ENCODE measurements around the gene TCF7L2.

TCF7L2 gene

DNA sequence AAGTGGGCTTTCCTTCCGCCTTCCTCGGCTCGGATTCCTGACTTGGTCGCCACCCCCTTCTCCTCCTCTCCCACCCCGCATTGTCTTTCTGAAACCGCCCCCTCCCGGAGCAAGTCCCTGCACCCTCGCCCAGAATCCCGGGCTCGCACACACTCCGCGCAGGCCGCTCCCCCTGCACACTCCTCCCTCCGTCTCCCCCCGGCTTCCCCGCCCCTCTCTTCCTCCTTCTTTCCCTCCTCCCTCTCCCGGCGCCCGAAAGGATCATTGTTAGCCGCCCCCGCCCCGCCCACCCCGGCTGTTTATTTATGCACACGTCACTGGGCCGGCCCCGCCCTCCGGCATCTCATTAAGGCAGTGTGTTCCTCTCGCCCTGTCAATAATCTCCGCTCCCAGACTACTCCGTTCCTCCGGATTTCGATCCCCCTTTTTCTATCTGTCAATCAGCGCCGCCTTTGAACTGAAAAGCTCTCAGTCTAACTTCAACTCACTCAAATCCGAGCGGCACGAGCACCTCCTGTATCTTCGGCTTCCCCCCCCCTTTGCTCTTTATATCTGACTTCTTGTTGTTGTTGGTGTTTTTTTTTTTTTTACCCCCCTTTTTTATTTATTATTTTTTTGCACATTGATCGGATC is at the start of gene TCF7L2:
Gene TCF7L2 (plus strand): TSS at position 373 of the 633 bp plus-strand sequence. CDS start 510 bp downstream, outside the sequence.
- peak; percentile 99 for DNase-seq

DNA sequence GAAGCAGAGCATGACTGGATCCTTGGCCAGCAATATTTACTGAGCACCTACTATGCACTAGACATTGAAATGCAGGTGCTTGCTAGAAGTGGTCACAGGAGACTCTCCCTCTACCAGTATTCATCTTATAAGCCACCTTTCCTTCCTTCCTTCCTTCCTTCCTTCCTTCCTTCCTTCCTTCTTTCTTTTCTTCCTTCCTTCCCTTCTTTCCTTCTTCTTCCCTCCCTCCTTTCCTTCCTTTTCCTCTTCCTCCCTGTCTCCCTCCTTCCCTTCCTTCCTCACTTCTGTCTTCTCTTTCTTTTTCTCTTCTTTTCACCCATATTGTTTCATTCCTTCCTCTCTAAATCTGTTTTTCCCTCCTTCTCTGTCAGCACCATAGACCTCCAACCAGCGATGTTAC is 47.3 kb upstream of the TCF7L2 start:
- no peak for DNase-seq

DNA sequence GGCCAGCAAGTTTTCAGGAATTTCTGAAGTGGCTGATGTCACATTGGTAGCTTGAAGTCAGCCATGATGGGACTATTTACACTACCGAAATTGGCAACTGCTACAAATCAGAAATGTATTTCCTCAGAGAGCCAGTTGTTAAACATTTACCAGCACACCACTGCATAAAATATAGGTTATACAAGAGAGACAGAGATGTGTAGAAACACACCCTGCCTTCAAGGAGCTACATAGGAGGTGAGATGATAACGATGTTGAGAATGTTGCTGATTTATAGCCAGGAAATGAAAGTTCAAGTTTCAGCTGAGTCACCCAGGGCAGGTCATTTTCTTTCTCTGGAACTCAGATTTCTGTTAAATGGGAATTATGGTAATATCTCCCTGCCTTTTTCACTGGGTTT is 46.0 kb upstream of the TCF7L2 start:
- DNase-seq: peak; percentile 53

DNA sequence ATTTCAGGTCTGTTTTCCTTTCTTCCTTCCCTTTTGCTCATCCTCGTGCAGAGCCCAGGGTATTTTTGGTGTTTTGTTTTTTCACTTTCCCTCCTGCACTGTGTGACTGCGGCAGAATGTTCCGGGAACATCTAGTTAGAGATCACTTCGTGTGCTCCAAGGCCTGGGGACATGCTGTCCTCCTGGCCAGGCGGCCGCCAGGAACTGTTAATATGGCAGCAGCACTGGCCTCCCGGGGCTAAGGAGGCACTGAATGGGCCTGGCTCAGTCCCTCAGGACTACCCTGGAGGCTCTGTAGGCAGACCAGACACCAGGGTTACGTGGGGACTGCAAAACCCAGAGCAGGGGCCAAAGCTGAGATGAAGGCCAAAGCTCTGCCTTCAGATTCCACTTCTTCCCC is 43.1 kb upstream of the TCF7L2 start:
- DNase-seq: no peak

DNA sequence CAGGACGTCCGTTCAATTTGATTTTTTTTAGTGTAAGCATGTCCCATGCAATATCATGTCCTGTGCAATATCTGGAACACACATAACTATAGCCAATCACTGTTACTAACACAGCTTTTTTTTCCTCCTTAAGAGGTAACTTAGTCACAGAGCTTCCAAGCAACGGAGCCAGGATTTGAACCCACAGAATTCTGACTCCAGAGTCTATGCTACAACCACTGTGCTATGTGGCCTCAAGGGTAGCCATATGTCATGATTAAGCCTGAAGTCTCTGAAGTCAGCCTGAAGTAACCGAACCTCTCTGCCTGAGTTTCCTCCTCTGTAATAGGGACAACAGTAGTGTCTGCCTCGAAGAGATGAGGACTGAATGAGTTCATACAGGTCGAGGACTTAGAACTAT is 42.2 kb upstream of the TCF7L2 start:
- DNase-seq: peak; percentile 19

DNA sequence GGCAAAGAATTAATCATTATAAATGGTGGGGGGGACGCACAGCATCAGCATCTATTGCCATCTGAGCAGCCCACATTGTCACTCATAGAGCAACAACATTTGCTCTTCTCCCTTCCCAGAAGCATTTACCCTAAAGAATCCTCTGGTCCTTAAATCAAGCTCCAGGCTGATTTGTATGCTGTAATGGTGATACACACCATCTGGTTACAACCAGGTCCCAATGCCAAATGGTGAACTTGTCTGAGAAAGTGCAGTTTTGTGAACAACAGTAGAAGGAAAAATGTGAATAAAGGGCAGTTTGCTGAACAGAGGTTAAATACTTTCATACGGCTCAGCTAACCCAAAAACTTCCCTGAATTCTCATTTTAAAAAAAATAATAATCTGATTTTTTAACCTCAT is 38.8 kb upstream of the TCF7L2 start:
- no peak for DNase-seq

DNA sequence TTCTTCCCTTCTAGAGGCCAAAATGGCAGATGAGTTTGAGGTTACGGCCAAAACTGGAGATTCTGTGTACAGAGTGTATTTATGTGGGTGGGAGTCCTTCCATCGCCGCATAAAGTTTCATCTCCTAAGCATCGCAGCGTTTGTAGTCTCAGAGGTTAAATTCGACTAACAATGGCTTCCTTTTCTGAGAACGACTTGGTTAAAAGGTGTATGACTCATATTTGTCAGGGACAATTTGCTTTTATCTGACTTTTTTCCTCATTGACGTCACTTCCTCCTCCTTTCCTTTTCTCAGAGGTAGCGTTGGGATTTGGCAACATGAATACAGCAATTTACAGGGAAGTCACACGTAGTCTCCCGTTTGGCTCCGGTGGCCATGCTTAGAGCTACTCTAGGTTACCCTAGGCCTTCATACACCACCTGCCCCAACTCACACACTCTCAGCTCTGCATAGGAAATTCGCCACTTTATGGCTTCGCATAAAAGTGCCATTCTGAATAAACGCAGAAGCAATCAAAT is 37.6 kb upstream of the TCF7L2 start:
- no peak for DNase-seq

DNA sequence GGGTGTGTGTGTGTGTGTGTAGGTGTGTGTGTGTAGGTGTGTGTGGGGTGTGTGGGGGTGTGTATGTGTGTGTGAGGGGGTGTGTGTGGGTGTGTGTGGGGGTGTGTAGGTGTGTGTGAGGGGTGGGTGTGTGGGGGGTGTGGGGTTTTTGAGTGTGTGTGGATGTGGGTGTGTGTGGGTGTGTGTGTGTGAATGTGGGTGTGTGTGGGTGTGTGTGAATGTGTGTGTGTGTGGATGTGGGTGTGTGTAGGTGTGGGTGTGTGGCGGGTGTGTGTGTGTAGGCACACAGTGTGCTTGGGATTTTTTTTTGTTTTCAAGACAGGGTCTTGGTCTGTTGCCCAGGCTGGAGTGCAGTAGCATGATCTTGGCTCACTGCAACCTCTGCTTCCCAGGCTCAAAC is 36.8 kb upstream of the TCF7L2 start:
- no peak for DNase-seq

DNA sequence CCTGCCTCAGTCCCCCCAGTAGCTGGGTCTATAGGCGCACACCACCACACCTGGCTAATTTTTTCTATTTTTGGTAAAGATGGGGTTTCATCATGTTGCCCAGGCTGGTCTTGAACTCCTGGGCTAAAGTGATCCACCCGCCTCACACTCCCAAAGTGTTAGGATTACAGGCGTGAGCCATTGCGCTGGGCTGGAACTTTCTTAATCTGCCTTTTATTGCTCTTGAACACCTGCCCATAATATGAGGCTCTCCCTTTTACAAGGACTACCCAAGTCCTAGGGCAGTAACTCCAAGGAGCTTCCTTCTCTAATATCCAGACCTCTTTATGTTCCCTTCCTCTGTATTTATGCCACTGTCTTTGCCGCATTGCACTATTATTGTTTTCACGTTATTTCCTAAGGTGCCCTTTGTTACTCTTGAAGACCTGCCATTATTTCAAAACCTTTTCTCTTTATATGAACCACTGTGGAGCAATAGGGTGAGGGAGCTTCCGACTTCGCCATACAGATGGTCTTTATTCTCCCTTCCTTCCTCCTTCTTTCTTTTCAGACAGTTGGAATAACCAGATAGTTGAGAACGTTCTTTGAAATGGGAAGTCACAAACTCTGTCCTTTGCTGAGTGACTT is 36.3 kb upstream of the TCF7L2 start:
- no peak for DNase-seq

DNA sequence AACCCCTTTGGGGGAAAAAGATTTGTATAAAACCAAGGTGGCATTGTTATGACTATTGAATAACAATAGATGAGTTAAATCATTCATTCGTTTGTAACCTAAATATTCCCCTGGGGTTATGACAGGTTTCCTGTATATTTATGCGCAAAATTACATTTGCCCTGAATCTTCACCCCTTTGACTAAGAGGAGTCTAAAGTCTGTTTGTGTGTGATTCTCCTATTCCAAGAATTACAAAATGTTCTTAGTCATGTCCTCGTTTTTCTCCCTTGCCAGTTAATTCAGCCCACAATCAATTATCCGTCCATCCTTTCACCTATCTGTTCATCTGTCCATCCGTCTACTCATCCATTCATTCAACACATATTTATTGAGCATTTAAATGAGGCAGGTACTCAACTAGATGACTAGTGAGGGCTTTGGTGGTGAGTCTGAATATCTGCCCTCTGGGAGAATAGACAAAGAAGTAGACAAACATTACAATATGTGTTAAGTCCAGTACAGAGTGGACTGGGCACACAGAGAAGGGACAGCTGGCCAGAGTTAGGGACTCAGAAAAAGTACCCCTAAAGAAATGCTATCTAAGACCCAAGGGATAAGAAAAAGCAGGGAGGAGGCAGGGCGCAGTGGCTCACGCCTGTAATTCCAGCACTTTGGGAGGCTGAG is 35.6 kb upstream of the TCF7L2 start:
- no peak for DNase-seq

DNA sequence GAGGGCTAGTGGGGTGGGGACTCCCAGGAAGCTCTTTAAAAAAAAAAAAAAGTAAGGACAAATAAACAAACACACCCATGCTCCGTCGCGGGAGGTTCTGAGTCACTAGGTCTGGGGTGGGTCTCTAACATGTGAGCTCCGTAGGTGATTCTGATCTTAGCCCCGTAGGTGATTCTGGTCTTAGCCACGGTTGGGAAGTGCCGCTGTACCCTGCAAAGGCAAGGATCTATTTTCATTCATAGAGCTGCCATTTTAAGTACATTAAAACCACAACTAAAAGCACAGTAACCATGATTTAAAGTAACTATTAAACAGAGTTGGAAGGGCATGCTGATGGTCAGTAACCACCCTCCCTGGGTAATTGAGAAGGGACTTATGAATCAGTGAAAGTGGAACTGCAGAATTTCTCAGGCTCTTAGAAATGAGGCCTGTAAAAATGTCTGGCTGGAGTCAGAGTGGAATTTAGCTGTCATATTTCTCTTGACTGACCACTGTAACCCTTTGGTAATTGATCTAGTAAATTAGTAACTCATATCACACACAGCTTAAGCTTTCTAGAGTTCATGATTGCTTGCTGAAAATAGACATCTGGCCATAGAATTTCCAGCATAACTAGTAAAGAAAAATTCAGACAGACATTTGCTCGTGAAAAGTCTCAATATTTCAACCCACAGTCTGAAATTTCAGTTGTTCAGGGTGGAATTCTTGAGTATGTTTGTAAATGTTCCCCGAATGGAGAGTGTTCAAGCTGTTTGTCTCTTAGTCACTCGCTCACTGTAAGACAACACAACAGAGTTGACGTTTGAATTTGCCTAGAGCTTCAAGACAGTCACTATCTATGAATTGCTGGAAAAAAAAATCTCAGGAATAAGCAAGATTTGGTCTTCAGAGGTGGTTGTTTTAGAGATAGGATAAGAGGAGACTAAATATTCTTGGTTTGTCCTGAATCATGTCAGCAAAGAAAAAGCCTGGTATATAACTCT is 34.2 kb upstream of the TCF7L2 start:
- DNase-seq: peak; percentile 6

DNA sequence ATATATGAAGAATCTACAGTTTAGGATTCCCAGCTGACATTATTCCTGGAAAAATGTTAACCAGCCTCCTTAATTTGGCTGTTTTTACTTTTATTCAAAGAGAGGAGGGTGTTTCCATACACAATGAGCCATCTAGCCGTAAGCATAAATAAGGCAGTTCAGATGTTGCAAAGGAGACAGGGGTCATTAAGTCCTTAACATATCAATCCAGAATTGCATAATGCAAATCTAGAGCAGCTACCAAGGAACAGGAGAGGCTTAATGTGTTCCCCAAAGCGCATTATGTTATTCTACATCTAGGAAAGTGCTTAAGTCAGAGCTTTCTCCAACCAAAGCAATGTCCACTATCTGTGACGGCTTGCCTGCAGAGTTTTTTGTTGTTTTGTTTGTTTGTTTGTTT is 32.4 kb upstream of the TCF7L2 start:
- no peak for DNase-seq

DNA sequence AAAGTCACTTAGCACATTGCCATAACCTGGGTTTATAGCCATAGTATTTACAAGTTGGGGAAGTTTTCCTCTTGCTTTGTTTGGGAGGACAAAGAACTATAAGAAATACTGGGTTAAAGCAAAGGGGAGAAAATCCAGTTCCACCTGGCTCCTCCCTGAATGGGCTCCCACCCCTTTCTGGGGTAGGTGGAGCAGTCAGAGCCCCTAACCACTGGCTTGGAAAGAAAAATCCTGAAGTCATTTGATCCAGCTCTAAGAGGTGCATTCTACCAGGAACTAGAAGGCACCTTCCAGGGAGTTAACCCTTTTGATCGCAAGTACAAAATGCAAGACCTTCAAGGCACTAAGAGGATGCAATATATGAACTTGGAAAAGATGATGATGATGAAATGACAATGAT is 31.3 kb upstream of the TCF7L2 start:
- DNase-seq: no peak

DNA sequence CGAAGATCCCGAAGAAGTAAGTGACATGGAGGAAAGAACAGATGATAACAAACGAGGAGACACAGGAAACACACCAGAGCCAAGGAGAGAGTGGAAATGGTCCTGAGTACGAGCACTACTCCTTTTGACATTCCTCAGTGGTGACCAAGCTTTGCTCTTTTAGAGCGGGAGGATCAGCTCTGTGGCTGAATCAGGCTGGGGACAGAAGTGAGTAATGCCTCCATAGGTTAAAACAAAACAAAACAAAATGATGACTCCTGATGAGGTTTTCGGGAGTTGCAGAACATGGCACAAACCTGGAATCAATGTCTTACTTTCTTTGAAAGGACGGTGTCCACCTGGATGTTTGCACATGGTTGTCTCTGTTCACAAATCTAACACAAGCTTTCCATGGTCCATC is 30.3 kb upstream of the TCF7L2 start:
- peak; percentile 82 for DNase-seq

DNA sequence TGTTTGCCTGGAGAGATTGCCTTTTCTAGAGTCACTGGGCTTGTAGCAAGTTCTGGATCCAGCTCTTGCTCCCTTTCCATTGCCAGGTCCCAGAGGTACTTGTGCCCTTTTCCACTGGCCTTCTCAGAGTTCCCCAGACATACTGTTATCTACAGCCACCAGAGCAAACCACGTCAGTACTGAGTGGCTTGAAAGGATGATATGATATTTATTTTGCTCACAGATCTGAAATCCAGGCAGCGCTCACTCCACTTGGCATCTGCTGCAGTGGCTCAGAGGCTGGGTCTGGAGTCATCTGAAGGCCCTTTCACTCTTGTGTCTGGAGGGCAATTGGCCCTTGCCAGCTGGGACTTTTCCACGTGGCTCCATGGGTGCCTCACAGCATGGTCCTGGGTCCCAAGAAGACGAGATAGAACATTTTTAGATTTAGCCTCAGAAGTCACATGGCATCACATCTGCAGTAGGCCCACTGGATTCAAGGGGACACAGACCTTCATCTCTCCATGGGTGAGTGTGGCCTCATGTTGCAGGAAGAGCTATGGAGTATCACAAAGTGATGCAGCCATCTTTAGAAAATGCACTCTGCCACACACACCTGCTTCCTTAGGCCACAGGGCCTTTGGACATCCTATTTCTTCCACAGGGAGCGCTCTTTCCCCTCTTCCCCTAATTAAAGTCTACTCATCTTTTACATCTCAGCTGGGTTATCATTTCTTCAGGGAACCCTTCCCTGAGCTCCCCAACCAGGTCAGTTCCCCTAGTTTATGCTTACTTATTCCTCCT is 22.9 kb upstream of the TCF7L2 start:
- DNase-seq: no peak

DNA sequence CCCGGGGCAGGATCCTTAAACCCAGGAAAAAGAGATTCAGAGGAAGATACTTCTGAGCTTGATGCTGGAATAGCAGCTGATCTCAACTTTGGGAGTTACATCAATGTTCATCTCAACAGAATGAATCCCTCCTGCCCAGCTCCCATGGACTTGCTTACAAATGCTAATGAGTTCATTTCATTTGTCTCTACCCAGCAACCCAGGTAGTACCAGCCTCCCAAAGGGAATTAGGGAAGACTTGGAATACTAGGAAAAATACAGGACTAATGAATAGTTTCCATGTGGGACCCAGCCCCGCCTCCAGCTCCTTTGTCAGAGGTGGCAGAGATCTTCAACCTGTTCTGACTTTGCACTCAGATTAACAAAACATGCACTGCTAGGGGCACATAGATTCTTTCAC is 22.1 kb upstream of the TCF7L2 start:
- no peak for DNase-seq

DNA sequence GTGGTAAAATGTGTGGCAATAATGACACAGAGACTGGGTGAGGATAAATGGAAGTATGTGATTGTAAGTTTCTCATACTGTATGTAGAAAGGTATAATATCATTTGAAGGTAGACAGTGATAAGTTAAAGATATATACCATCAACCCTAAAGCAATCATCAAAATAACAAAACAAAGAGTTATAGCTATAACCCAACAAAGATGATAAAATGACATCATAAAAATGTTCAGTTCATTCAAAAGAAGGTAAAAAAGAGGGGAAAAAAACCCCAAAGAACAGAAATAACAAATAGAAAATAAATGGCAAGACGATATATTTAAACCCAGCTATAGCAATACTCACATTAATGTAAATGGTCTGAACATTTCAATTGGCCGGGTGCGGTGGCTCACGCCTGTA is 17.4 kb upstream of the TCF7L2 start:
- DNase-seq: no peak

DNA sequence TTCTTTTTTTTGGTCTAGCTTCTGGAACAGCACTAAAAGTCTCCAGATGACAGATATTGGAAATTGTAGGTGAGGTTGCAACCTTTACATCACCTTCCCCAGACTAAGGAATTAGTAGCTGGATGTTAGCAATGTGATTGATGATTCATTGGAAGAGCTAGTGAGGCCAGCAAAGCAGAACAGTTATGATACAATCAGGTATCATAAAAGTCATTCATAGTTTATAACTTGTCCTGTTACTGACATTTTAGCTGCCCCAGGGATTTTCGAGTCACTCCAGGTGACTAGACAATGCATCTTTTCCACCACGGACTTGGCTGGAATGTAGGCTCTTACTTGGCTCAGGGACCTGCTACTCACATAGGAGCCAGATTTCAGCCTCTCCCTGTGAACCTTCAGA is 15.9 kb upstream of the TCF7L2 start:
- DNase-seq: no peak

DNA sequence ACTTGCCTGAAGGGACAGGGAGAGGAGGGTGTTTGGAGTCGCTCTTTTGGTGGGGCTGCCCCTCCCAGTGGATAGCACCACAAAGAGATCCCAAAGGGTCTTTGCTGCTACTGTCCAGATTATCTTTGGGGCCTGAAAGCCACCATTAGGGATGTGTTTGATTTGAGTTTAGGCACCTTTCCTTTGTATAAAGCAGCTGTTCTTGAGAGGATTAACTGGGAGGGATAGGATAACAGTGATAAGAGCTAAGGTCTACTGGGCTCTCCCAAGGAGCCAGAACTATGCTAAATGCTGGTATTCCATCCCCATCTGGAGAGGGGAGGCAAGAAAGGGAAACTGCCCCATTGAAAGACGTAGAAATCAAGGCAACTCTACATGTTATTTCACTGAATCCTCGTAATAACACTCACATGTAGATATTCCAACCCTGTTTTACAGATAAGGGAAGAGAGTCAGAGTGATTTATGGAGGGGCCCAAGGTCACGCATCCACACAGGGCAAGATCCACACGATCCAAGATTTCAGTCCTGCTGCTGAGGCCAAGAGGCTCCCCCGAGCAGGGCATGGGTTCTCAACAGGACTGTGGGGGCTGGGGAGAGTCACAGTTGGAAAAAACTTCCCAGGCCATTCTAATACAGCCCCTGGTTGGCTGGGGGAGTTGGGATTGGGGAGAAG is 11.1 kb upstream of the TCF7L2 start:
- DNase-seq: no peak

DNA sequence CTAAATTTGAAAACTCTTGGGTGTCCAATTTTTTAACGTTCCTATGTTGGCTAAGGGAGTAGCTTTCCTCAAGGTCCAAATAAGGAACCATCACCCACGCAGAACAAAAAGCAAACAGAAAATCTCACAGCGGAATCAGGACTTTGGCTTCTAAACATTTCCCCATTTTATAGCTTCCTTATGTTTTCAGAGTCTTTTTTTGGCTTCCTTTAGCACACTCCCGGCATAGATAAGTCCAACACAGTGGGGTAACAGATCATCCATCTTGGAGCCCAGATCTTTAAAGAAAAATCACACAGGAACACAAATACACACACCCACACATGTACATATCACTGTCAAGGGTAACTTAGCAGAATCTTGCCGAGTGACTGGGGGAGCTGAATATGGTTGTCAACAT is 4.2 kb upstream of the TCF7L2 start:
- no peak for DNase-seq

DNA sequence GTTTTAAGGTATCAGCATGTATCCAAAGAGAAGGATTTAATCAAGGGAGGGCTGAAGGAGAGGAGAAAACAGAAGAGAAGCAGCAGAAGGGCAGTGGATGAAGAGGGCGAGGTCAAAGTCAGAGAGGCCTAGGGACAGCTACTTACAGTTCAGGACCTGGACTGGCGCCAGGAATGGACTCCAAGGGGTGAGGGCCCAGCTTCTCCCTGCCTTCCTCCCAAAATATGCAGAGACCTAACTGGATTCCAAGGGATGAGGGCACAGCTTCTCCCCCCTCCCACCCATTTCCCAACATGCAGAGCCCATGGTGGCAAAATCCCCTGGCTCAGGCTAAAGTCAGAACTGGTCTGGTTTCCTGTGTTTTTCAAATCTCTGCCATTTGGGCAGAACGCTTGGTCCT is 3.4 kb upstream of the TCF7L2 start:
- no peak for DNase-seq

DNA sequence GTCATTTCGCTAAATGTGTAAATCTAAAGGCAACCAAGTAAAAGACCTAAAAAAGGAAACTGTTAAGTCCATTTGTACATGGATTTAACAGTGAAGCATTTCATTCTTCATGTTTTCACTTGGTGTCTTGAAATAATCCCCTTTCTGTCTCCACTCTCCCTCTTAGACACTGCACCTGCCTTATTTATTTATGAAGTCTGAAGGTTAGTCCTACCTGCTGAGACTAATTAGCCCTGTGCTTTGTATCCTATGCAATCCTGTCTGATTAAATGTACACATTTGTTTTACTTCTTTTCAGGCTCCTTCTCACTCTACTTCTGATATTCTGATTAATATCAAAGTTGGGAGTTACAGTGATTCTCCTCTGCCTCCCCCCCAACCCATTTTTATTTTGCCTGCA is 1.9 kb upstream of the TCF7L2 start:
- no peak for DNase-seq
